Measurements from ENCODE around the gene HIVEP2.

HIVEP2 gene

DNA sequence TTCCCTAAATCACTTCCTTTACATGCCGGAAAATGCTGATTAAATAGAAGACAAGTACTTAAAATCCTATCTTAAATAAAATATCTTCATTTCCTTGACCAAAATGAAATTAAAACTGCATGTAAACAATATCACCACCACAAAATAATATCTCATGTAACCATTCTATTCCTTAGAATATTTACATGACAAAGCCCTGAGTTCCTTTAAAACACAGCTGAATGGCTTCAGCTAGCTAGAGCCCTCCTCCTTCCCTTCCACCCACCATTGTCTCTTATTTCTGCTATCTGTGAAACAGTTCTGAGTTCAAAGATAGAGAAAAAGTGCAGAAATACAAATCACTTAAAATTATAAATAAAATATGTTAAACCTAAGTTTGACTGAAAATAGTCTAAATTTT, 103.1 kb downstream of the HIVEP2 start:
- Histone ChIP-seq H3K4me1 (ENCODE audit: control insufficient read depth, low read depth, low read length) (peaks cover 5% of the 10 kb centered on the region), H3K27me3 (ENCODE audit: insufficient read depth, low read length, poor library complexity) (no peaks in the 10 kb centered on the region), H3K79me1 (ENCODE audit: low read length) (no peaks in the 10 kb centered on the region), H3K4me3 (ENCODE audit: low read length) (no peak overlapping the region), H3K36me3 (ENCODE audit: control insufficient read depth, insufficient read depth, low read length) (no peaks in the 10 kb centered on the region), H2BK15ac (replicated peaks; ENCODE audit: low read depth) (no peak overlapping the region), H3K27ac (ENCODE audit: low read depth, low read length) (no peak overlapping the region), H3K56ac (ENCODE audit: low read length) (no peak overlapping the region), H3K4me2 (ENCODE audit: low read length) (no peak overlapping the region), H3K18ac (ENCODE audit: low read length) (no peak overlapping the region), H3K23ac (ENCODE audit: low read length) (no peak overlapping the region), H3K9ac (ENCODE audit: low read length) (no peak overlapping the region), H4K8ac (ENCODE audit: low read depth, low read length) (no peak overlapping the region), H4K5ac (ENCODE audit: low read length) (no peak overlapping the region), H2AK5ac (ENCODE audit: low read length) (no peak overlapping the region), H2BK120ac (ENCODE audit: low read depth, low read length) (no peak overlapping the region), H3K4ac (ENCODE audit: low read depth, low read length) (no peak overlapping the region), H3K79me2 (ENCODE audit: control insufficient read depth, insufficient read depth, low read length) (no peaks in the 10 kb centered on the region), H2BK5ac (ENCODE audit: low read length) (no peak overlapping the region)
- WGBS (ENCODE audit: extremely low coverage, insufficient coverage, low lambda C conversion rate): no CpG with 5 or more reads among the region's 1 CpG
- DNase-seq: no peak

DNA sequence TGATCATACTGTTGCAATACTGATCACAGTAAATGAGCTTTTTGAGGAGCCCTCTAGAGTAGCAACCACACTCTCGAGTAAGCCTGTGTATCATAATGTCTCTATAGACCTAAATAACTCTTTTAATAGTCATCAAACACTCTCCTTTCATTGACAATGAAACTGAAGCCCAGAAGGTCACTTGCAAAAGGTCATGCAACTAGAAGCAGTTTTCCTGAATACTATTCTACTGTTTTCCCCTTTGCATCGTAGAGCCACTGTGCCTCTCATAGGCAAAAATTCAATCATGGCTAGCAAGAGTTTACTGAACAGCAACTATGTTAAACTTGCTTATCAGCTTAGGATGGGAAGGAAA, 105.3 kb downstream of the HIVEP2 start:
- no peak overlapping the region for H4K8ac ChIP-seq (ENCODE audit: low read depth, low read length)
- no peak overlapping the region for H2AK5ac ChIP-seq (ENCODE audit: low read length)
- no peak overlapping the region for H3K4ac ChIP-seq (ENCODE audit: low read depth, low read length)
- no CpG with 5 or more reads among the region's 2 CpGs for WGBS (ENCODE audit: extremely low coverage, insufficient coverage, low lambda C conversion rate)
- H2BK120ac ChIP-seq (ENCODE audit: low read depth, low read length): no peak overlapping the region
- no peaks in the 10 kb centered on the region for H3K79me1 ChIP-seq (ENCODE audit: low read length)
- no peak overlapping the region for H3K18ac ChIP-seq (ENCODE audit: low read length)
- H4K5ac ChIP-seq (ENCODE audit: low read length): no peak overlapping the region
- H3K27me3 ChIP-seq (ENCODE audit: insufficient read depth, low read length, poor library complexity): no peaks in the 10 kb centered on the region
- no peak overlapping the region for H3K27ac ChIP-seq (ENCODE audit: low read depth, low read length)
- H3K36me3 ChIP-seq (ENCODE audit: control insufficient read depth, insufficient read depth, low read length): no peaks in the 10 kb centered on the region
- no peaks in the 10 kb centered on the region for H3K79me2 ChIP-seq (ENCODE audit: control insufficient read depth, insufficient read depth, low read length)
- no peak overlapping the region for H2BK15ac ChIP-seq (replicated peaks; ENCODE audit: low read depth)
- no peak overlapping the region for H3K9ac ChIP-seq (ENCODE audit: low read length)
- no peak overlapping the region for H3K23ac ChIP-seq (ENCODE audit: low read length)
- H3K56ac ChIP-seq (ENCODE audit: low read length): no peak overlapping the region
- no peaks in the 10 kb centered on the region for H3K4me1 ChIP-seq (ENCODE audit: control insufficient read depth, low read depth, low read length)
- H2BK5ac ChIP-seq (ENCODE audit: low read length): no peak overlapping the region
- no peak overlapping the region for H3K4me3 ChIP-seq (ENCODE audit: low read length)
- H3K4me2 ChIP-seq (ENCODE audit: low read length): no peak overlapping the region
- DNase-seq: no peak

DNA sequence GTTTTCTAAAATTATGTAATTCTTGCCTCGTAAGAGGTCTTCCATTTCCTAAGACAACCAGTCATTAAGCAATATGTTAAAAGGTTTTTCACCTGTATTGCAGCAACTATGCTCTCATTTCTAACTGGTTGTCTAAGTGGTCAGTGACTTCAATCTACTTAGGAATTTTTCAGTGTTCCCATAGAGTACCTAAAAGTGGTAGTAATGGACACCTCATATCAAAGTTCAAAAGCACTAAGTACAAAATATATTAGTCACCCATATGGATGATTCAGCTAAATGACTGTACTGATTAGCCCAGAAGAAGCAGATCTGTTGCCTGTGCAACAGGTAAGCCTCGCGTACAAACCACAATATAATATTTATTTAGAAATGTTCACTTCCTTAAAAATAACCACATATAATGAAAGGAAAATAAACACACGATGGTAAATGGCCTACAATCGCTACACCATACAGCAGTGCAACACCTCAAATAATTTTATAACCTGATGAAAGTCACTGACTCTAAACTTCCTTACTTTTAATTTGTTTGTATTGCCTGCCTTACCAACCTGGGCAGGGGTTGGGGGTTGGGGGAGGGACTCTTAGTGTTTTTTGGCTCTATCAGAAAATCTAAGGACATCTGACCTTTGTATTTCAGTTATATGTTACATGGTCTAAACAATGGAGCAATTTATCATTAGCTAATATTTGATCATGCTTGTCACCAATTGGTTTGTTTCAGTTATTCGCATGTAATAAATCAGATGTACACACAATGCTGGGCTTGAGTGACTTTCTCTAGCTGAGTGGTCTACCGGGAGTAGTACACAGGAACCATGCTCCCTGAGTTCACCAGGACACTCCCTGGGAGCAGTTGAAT, 105.9 kb downstream of the HIVEP2 start:
- no peaks in the 10 kb centered on the region for H3K79me2 ChIP-seq (ENCODE audit: control insufficient read depth, insufficient read depth, low read length)
- no peak overlapping the region for H3K9ac ChIP-seq (ENCODE audit: low read length)
- no peak overlapping the region for H3K4me3 ChIP-seq (ENCODE audit: low read length)

DNA sequence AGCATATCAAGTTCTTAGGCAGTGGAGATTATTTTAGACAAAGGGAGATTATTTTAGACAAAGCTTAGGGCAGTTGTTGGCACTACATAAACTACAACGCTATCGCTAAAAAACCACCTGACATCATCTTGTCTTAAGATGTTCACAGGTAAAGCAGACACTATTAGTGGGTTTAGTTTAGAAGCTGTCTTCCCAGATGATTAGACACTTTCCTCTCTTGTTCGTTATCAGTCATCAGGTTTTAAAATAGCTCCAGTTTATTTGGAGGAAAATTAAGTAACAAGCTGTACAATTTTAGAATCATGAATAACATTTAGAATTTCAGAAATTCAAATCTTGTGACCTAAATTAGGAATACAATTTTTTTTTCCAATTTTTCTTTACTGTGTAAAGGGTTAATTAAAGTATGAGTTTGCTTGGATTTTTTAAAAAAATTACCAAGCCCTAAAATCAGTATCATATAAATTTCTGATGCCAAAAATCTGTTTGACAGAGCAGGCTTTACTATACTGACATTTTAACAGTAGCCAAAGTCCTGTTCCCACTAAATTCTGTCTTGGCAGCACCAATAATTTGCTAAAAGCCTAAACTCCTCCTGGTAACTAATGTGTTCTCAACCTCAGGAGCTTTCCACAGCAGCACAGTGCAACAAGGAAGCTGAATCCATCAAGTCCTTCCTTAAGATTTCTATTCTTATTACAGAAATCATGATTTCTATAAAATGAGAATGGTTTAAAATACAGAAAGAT, 109.0 kb downstream of the HIVEP2 start:
- H2BK120ac ChIP-seq (ENCODE audit: low read depth, low read length): no peak overlapping the region
- no peaks in the 10 kb centered on the region for H3K36me3 ChIP-seq (ENCODE audit: control insufficient read depth, insufficient read depth, low read length)
- WGBS (ENCODE audit: extremely low coverage, insufficient coverage, low lambda C conversion rate): no CpG with 5 or more reads among the region's 3 CpGs
- H2AK5ac ChIP-seq (ENCODE audit: low read length): no peak overlapping the region
- no peak overlapping the region for H3K4ac ChIP-seq (ENCODE audit: low read depth, low read length)
- H3K4me2 ChIP-seq (ENCODE audit: low read length): no peak overlapping the region
- no peak overlapping the region for H3K9ac ChIP-seq (ENCODE audit: low read length)
- H4K8ac ChIP-seq (ENCODE audit: low read depth, low read length): no peak overlapping the region
- H3K79me2 ChIP-seq (ENCODE audit: control insufficient read depth, insufficient read depth, low read length): no peaks in the 10 kb centered on the region
- H4K5ac ChIP-seq (ENCODE audit: low read length): no peak overlapping the region
- no peaks in the 10 kb centered on the region for H3K27me3 ChIP-seq (ENCODE audit: insufficient read depth, low read length, poor library complexity)
- no peak overlapping the region for H2BK5ac ChIP-seq (ENCODE audit: low read length)
- DNase-seq: no peak
- H3K4me1 ChIP-seq (ENCODE audit: control insufficient read depth, low read depth, low read length): no peaks in the 10 kb centered on the region
- no peak overlapping the region for H3K27ac ChIP-seq (ENCODE audit: low read depth, low read length)
- H2BK15ac ChIP-seq (replicated peaks; ENCODE audit: low read depth): no peak overlapping the region
- H3K79me1 ChIP-seq (ENCODE audit: low read length): no peaks in the 10 kb centered on the region
- H3K4me3 ChIP-seq (ENCODE audit: low read length): no peak overlapping the region
- H3K23ac ChIP-seq (ENCODE audit: low read length): no peak overlapping the region
- no peak overlapping the region for H3K56ac ChIP-seq (ENCODE audit: low read length)
- H3K18ac ChIP-seq (ENCODE audit: low read length): no peak overlapping the region

More for the DNA sequence above, 105.9 kb downstream of the HIVEP2 start:
- H4K8ac ChIP-seq (ENCODE audit: low read depth, low read length): no peak overlapping the region
- no peaks in the 10 kb centered on the region for H3K36me3 ChIP-seq (ENCODE audit: control insufficient read depth, insufficient read depth, low read length)
- H2BK5ac ChIP-seq (ENCODE audit: low read length): no peak overlapping the region
- H3K4ac ChIP-seq (ENCODE audit: low read depth, low read length): no peak overlapping the region
- no peak overlapping the region for H2BK120ac ChIP-seq (ENCODE audit: low read depth, low read length)
- H2BK15ac ChIP-seq (replicated peaks; ENCODE audit: low read depth): no peak overlapping the region
- no peak for DNase-seq
- H3K4me1 ChIP-seq (ENCODE audit: control insufficient read depth, low read depth, low read length): no peaks in the 10 kb centered on the region
- no peak overlapping the region for H3K23ac ChIP-seq (ENCODE audit: low read length)
- no peak overlapping the region for H3K27ac ChIP-seq (ENCODE audit: low read depth, low read length)
- no peak overlapping the region for H3K18ac ChIP-seq (ENCODE audit: low read length)
- WGBS (ENCODE audit: extremely low coverage, insufficient coverage, low lambda C conversion rate): no CpG with 5 or more reads among the region's 7 CpGs
- H3K27me3 ChIP-seq (ENCODE audit: insufficient read depth, low read length, poor library complexity): no peaks in the 10 kb centered on the region
- H3K79me1 ChIP-seq (ENCODE audit: low read length): no peaks in the 10 kb centered on the region
- H4K5ac ChIP-seq (ENCODE audit: low read length): no peak overlapping the region
- H3K56ac ChIP-seq (ENCODE audit: low read length): no peak overlapping the region
- H2AK5ac ChIP-seq (ENCODE audit: low read length): no peak overlapping the region
- H3K4me2 ChIP-seq (ENCODE audit: low read length): no peak overlapping the region

DNA sequence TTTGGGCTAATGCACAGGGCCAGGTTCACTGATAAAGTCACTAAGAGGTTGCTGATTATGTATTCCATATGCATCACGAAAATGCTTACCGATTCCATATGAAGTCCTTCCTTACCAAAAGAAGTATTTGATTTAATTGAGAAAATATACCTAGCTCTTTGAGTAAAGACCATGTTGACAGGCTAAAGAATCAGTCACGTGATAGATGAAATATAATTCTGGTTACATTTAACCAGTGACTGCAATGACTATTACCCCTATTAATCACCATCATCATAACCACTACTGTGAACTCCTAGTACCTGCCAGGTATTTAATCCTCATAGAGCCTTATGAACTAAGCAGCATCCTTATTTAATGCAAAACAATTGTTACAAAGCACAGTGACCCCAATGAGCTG, 110.1 kb downstream of the HIVEP2 start:
- Histone ChIP-seq H3K79me2 (ENCODE audit: control insufficient read depth, insufficient read depth, low read length) (no peaks in the 10 kb centered on the region), H3K23ac (ENCODE audit: low read length) (no peak overlapping the region), H3K4me2 (ENCODE audit: low read length) (no peak overlapping the region), H3K18ac (ENCODE audit: low read length) (no peak overlapping the region), H2AK5ac (ENCODE audit: low read length) (no peak overlapping the region), H3K4me3 (ENCODE audit: low read length) (no peak overlapping the region), H4K8ac (ENCODE audit: low read depth, low read length) (no peak overlapping the region), H3K56ac (ENCODE audit: low read length) (no peak overlapping the region), H3K4me1 (ENCODE audit: control insufficient read depth, low read depth, low read length) (no peaks in the 10 kb centered on the region), H3K36me3 (ENCODE audit: control insufficient read depth, insufficient read depth, low read length) (no peaks in the 10 kb centered on the region), H3K4ac (ENCODE audit: low read depth, low read length) (no peak overlapping the region), H3K9ac (ENCODE audit: low read length) (no peak overlapping the region), H2BK15ac (replicated peaks; ENCODE audit: low read depth) (no peak overlapping the region), H3K79me1 (ENCODE audit: low read length) (no peaks in the 10 kb centered on the region), H2BK5ac (ENCODE audit: low read length) (no peak overlapping the region), H4K5ac (ENCODE audit: low read length) (no peak overlapping the region), H3K27me3 (ENCODE audit: insufficient read depth, low read length, poor library complexity) (no peaks in the 10 kb centered on the region), H3K27ac (ENCODE audit: low read depth, low read length) (no peak overlapping the region), H2BK120ac (ENCODE audit: low read depth, low read length) (no peak overlapping the region)
- WGBS (ENCODE audit: extremely low coverage, insufficient coverage, low lambda C conversion rate): no CpG with 5 or more reads among the region's 3 CpGs
- no peak for DNase-seq
